ENCODE results near the gene DYNLRB1.

DYNLRB1 gene

DNA sequence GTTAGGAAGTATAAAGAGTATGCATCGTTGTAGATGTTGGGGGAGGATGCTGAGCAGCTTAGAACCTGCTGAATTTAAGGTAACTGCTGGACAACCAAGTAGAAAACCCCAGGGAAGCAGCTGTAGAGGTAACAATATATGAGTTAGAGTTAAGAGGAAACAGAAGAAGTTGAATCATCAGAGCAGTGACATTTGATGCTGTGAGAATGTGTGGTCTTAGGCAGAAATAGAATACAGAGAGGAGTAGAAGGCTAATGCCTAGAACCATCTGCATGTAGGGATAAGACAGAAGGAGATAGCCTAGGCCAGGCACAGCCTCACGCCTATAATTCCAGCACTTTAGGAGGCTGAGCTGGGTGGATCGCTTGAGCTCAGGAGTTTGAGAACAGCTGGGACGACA lies 22.6 kb upstream of the DYNLRB1 start:
- TF ChIP-seq POLR2AphosphoS5 (IDR thresholded peaks at IDR 0.05; ENCODE audit: low read depth, low read length) (no peak), FOXP2 (optimal IDR thresholded peaks at IDR 0.05; ENCODE audit: borderline replicate concordance, extremely low read depth, extremely low read length, insufficient read depth) (no peak), TAF1 (IDR thresholded peaks at IDR 0.05; ENCODE audit: borderline replicate concordance, insufficient read depth, low read length) (no peak), SIN3A (IDR thresholded peaks at IDR 0.05; ENCODE audit: borderline replicate concordance, insufficient read depth, low read length) (no peak)
- TF ChIP-seq, protein P1, sequence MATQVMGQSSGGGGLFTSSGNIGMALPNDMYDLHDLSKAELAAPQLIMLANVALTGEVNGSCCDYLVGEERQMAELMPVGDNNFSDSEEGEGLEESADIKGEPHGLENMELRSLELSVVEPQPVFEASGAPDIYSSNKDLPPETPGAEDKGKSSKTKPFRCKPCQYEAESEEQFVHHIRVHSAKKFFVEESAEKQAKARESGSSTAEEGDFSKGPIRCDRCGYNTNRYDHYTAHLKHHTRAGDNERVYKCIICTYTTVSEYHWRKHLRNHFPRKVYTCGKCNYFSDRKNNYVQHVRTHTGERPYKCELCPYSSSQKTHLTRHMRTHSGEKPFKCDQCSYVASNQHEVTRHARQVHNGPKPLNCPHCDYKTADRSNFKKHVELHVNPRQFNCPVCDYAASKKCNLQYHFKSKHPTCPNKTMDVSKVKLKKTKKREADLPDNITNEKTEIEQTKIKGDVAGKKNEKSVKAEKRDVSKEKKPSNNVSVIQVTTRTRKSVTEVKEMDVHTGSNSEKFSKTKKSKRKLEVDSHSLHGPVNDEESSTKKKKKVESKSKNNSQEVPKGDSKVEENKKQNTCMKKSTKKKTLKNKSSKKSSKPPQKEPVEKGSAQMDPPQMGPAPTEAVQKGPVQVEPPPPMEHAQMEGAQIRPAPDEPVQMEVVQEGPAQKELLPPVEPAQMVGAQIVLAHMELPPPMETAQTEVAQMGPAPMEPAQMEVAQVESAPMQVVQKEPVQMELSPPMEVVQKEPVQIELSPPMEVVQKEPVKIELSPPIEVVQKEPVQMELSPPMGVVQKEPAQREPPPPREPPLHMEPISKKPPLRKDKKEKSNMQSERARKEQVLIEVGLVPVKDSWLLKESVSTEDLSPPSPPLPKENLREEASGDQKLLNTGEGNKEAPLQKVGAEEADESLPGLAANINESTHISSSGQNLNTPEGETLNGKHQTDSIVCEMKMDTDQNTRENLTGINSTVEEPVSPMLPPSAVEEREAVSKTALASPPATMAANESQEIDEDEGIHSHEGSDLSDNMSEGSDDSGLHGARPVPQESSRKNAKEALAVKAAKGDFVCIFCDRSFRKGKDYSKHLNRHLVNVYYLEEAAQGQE (IDR thresholded peaks at IDR 0.05; ENCODE audit: insufficient read depth in 1 of 2, low read depth in 2 of 2, low read length in 2 of 2) = no peak

DNA sequence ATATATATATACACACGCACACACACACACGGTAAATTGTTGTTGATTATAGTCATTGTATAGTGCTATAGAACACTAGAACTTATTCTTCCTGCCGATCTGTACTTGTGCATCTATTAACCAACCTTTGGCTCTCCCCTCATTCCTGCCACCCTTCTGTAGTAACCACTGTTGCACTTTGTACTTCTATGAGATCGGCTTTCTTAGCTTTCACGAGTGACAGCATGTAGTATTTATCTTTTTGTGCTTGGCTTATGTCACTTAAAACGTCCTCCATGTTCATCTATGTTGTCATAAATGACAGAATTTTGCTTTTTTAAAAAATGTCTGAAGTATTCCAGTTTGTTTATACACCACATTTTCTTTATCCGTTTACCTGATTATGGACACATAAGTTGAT lies 20.9 kb upstream of the DYNLRB1 start:
- no peak for TF ChIP-seq SIN3A (IDR thresholded peaks at IDR 0.05; ENCODE audit: borderline replicate concordance, insufficient read depth, low read length)
- no peak for TF ChIP-seq POLR2AphosphoS5 (IDR thresholded peaks at IDR 0.05; ENCODE audit: low read depth, low read length)
- no peak for TF ChIP-seq TAF1 (IDR thresholded peaks at IDR 0.05; ENCODE audit: borderline replicate concordance, insufficient read depth, low read length)
- TF ChIP-seq, protein P1 (IDR thresholded peaks at IDR 0.05; ENCODE audit: insufficient read depth in 1 of 2, low read depth in 2 of 2, low read length in 2 of 2) = no peak
- no peak for TF ChIP-seq FOXP2 (optimal IDR thresholded peaks at IDR 0.05; ENCODE audit: borderline replicate concordance, extremely low read depth, extremely low read length, insufficient read depth)

DNA sequence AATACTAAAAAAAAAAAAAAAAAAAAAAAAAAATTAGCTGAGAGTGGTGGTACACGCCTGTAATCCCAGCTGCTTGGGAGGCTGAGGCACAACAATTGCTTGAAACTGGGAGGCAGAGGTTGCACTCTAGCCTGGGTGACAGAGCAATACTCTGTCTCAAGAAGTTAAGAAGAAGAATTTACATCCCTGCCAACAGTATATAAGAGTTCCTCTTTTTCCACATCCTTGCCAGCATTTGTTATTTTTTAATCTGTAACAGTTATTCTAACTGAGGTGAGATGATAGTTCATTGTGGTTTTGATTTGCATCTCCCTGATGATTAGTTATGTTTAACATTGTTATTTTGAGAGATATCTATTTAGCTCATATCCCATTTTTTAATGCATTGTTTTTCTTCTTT lies 20.3 kb upstream of the DYNLRB1 start:
- TF ChIP-seq POLR2AphosphoS5 (IDR thresholded peaks at IDR 0.05; ENCODE audit: low read depth, low read length) (no peak), SIN3A (IDR thresholded peaks at IDR 0.05; ENCODE audit: borderline replicate concordance, insufficient read depth, low read length) (no peak), FOXP2 (optimal IDR thresholded peaks at IDR 0.05; ENCODE audit: borderline replicate concordance, extremely low read depth, extremely low read length, insufficient read depth) (no peak), TAF1 (IDR thresholded peaks at IDR 0.05; ENCODE audit: borderline replicate concordance, insufficient read depth, low read length) (no peak)
- TF ChIP-seq, protein P1 (IDR thresholded peaks at IDR 0.05; ENCODE audit: insufficient read depth in 1 of 2, low read depth in 2 of 2, low read length in 2 of 2) = no peak

DNA sequence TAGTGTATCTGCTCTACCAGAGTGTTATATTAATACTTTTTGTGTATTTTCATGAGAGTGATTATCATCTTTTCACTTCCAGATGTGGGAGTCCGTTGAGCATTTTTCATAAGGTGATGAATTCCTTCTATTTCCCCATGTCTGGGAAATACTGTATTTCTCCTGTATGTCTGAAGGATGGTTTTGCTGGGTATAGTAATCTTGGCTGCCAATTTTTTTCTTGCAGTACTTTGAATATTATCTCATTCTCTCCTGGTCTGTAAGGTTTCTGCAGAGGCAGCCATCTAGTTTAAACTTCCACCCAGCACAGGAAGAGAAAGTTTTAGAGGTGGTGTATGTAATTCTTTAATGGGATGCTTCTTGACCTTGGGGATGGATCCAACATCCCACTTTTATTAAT lies 15.4 kb upstream of the DYNLRB1 start:
- TF ChIP-seq TAF1 (IDR thresholded peaks at IDR 0.05; ENCODE audit: borderline replicate concordance, insufficient read depth, low read length) = no peak
- no peak for TF ChIP-seq SIN3A (IDR thresholded peaks at IDR 0.05; ENCODE audit: borderline replicate concordance, insufficient read depth, low read length)
- TF ChIP-seq, protein P1 (IDR thresholded peaks at IDR 0.05; ENCODE audit: insufficient read depth in 1 of 2, low read depth in 2 of 2, low read length in 2 of 2) = no peak
- TF ChIP-seq FOXP2 (optimal IDR thresholded peaks at IDR 0.05; ENCODE audit: borderline replicate concordance, extremely low read depth, extremely low read length, insufficient read depth) = no peak
- TF ChIP-seq POLR2AphosphoS5 (IDR thresholded peaks at IDR 0.05; ENCODE audit: low read depth, low read length) = no peak

DNA sequence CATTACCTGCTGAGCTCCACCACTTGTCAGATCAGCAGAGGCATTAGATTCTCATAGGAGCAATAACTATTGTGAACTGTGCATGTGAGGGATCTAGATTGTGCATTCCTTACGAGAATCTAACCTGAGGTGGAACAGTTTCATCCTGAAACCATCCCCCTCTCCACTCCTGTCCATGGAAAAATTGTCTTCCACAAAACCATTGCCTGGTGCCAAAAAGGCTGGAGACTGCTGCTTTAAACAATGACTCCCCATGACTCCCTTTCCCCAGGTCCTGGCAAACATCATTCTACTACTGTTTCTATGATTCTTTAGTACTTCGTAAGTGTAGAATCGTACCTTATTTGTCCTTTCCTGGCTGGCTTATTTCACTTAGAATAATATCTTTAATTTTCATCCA lies 9.7 kb upstream of the DYNLRB1 start:
- no peak for TF ChIP-seq POLR2AphosphoS5 (IDR thresholded peaks at IDR 0.05; ENCODE audit: low read depth, low read length)
- no peak for TF ChIP-seq TAF1 (IDR thresholded peaks at IDR 0.05; ENCODE audit: borderline replicate concordance, insufficient read depth, low read length)
- TF ChIP-seq FOXP2 (optimal IDR thresholded peaks at IDR 0.05; ENCODE audit: borderline replicate concordance, extremely low read depth, extremely low read length, insufficient read depth) = no peak
- no peak for TF ChIP-seq SIN3A (IDR thresholded peaks at IDR 0.05; ENCODE audit: borderline replicate concordance, insufficient read depth, low read length)
- TF ChIP-seq, protein P1 (IDR thresholded peaks at IDR 0.05; ENCODE audit: insufficient read depth in 1 of 2, low read depth in 2 of 2, low read length in 2 of 2) = no peak
